Breast epithelium (tissue), 4 donors: ENCODE measurements around the gene ATG10. TPM values are rescaled to one million over a fixed set of nuclear protein-coding genes. Genes with fewer than 3 reads are reported as not detected.

Source experiments
- DNase-seq, 2 donors: peaks; one replicate each; pipeline ENCODE4 v3.0.0-alpha.2; 2019; ENCODE audit warnings: low spot score in 2 of 2
- H3K27ac ChIP-seq, 2 donors: fragments of 200-600 bp; sonication (generic) in 1 of 2; one replicate each; pipeline ENCODE4 v1.5.1; 2016 to 2019; ENCODE audit warnings: mild to moderate bottlenecking in 1 of 2
- H3K27me3 ChIP-seq, 2 donors: fragments of 200-600 bp; sonication (generic) in 1 of 2; one replicate each; pipeline versions ENCODE4 v1.5.1 to v1.6.0; 2017 to 2019; ENCODE audit warnings: control low read depth in 1 of 2, mild to moderate bottlenecking in 1 of 2
- H3K36me3 ChIP-seq: fragments of 200-600 bp; one replicate; pipeline ENCODE4 v1.5.1; 2019
- H3K4me1 ChIP-seq, 2 donors: fragments of 200-600 bp; sonication (generic); one replicate each; pipeline ENCODE4 v1.5.1; 2016 to 2019; ENCODE audit warnings: control low read depth in 1 of 2
- H3K4me3 ChIP-seq, 3 donors: fragments of 200-600 bp; sonication (generic); 1 replicate in 2 of 3; 2 replicates in 1 of 3; pipeline ENCODE4 v1.5.1; 2016 to 2019; ENCODE audit warnings: mild to moderate bottlenecking in 3 of 3, moderate library complexity in 2 of 3
- H3K9me3 ChIP-seq, 2 donors: fragments of 200-600 bp; sonication (generic) in 1 of 2; one replicate each; pipeline ENCODE4 v1.5.1; 2016 to 2019; ENCODE audit warnings: control low read depth in 1 of 2
- POLR2A ChIP-seq: fragments of 450-650 bp; IDR thresholded peaks from one replicate; pipeline ENCODE4 v1.6.1; 2016; ENCODE audit warnings: antibody characterized with exemption, mild to moderate bottlenecking, moderate library complexity
- POLR2AphosphoS5 ChIP-seq, 3 donors: sonication (generic); formaldehyde crosslinking; IDR thresholded peaks; one replicate each; pipeline ENCODE4 v1.6.1; 2017; ENCODE audit warnings: antibody characterized with exemption in 3 of 3
- intact Hi-C: fragments of 100-400 bp; cut with DNase I; formaldehyde crosslinking; loops from one replicate; pipeline ENCODE4 v1.15.1; 2023; ENCODE audit warnings: low total_unique reads
- total RNA-seq, 3 donors: library from RNA; depleted of rRNA; stranded (reverse); fragments of >200 nt; gene quantifications; one replicate each; pipeline ENCODE4 v1.1.0, GENCODE V29; 2016
- TF ChIP-seq, protein P1 (sequence below), 3 donors: fragments of 450-650 bp; IDR thresholded peaks; one replicate each; pipeline ENCODE4 v1.5.1; 2016 to 2017; ENCODE audit warnings: antibody characterized with exemption in 3 of 3, mild to moderate bottlenecking in 3 of 3, moderate library complexity in 3 of 3

Gene ATG10
- total RNA-seq, 3 donors from 2014 or later = 5.2 to 9.2 (median 6.6) TPM

DNA sequence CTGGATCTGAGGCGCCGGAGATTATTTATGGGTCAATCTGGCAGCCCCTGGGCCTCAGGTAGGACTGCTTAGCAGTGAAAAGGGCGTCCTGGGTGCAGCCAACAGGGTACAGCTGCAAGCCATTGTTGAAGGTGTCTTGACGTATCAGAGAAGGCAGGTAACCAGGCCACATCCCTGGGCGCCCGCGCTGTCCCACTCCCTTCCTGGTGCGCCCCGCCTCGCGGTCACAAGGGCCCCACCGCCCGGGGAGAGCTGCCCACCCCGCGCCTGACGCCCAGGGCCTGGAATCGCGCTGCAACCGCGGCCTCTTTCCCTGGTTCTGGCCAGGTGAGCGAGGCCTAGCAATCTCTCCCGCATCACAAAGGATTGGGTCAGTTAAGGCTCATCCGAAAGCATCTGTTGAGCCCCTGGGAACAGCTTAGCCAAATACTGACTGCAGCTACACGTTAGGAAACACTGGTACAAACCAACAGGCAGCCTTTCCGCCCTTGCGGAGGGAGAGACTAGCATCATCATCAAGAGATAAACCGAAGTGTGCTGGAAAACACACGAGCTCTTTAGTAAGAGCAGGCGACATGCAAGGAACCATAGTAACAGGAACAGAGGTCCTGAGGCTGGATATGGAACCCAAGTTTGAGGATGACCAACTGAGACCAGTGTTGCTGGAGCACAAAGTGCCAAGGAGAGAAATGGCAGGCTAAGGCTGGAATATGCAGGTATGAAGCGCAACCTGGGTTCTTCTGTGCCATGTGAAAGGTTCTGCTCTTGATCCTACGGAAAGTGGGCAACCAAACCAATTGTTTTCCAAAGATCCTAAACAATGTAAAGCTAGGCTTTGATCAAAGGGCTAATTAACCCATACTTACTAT is 302.8 kb downstream of the ATG10 start:
- intact Hi-C loops = no loop called here
- Histone ChIP-seq H3K27ac (no peak overlapping the region), H3K36me3 (no peaks in the 10 kb centered on the region), H3K9me3 (no peaks in the 10 kb centered on the region), H3K4me3 (no peak overlapping the region), H3K27me3 (no peaks in the 10 kb centered on the region), H3K4me1 (no peaks in the 10 kb centered on the region)
- no peak for DNase-seq
- TF ChIP-seq POLR2A (no peak), POLR2AphosphoS5 (IDR thresholded peaks at IDR 0.05) (no peak)
- TF ChIP-seq, protein P1, sequence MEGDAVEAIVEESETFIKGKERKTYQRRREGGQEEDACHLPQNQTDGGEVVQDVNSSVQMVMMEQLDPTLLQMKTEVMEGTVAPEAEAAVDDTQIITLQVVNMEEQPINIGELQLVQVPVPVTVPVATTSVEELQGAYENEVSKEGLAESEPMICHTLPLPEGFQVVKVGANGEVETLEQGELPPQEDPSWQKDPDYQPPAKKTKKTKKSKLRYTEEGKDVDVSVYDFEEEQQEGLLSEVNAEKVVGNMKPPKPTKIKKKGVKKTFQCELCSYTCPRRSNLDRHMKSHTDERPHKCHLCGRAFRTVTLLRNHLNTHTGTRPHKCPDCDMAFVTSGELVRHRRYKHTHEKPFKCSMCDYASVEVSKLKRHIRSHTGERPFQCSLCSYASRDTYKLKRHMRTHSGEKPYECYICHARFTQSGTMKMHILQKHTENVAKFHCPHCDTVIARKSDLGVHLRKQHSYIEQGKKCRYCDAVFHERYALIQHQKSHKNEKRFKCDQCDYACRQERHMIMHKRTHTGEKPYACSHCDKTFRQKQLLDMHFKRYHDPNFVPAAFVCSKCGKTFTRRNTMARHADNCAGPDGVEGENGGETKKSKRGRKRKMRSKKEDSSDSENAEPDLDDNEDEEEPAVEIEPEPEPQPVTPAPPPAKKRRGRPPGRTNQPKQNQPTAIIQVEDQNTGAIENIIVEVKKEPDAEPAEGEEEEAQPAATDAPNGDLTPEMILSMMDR (IDR thresholded peaks at IDR 0.05) = no peak

DNA sequence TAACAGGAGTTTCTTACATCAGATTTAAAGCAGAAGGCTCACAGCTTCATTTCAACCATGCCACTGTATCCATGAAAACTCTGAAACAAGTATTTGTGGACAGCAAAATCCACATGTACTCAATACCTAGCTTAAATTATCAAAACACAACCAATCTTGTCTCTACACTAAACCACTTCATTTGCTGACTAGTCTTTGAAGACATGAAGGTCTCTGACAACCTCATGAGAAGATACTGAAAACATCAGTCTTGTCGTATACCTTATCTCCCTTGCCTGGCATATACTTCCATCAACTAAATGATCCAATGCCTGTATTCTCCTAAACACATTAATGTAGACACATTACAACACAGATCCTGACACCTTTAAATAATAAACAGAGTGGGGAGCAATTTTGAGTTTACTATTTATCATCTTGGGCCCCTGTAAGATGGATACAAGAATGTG is 303.4 kb downstream of the ATG10 start:
- no peaks in the 10 kb centered on the region for H3K36me3 ChIP-seq
- TF ChIP-seq, protein P1 (IDR thresholded peaks at IDR 0.05) = no peak
- TF ChIP-seq POLR2A (no peak), POLR2AphosphoS5 (IDR thresholded peaks at IDR 0.05) (no peak)
- H3K27ac ChIP-seq = no peak overlapping the region
- DNase-seq = no peak
- no peaks in the 10 kb centered on the region for H3K9me3 ChIP-seq
- intact Hi-C loops = no loop called here
- H3K4me3 ChIP-seq = no peak overlapping the region
- H3K4me1 ChIP-seq = no peaks in the 10 kb centered on the region
- H3K27me3 ChIP-seq = no peaks in the 10 kb centered on the region

DNA sequence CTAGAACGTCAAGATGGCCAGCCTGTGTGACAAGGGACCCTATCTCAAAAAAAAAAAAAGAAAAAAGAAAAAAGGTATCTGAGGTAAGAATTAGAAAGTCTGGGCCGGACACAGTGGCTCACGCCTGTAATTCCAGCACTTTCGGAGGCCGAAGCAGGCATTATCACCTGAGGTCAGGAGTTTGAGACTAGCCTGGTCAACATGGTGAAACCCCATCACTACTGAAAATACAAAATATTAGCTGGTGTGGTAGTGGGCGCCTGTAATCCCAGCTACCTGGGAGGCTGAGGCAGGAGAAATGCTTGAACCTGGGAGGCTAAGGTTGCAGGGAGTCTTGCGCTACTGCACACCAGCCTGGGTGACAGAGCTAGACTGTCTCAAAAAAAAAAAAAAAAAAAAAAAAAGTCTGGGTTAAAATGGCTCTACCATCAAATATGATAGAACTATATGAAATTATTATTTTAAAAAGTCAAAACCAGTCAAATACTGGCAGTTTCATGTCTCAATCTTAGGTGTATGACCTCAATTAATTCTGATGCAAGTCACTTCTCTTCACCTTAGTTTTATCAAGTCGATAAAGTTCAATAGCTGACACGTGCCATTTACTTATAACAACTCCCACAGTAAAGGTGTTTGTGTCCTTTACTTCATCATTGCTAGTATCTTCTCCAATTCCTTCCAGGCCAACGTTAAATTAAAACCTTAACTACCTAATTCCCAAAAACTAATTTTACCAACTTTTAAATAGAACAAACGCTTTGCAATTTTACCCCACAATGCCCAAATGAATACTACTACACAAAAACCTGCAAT is 305.2 kb downstream of the ATG10 start:
- no peaks in the 10 kb centered on the region for H3K9me3 ChIP-seq
- TF ChIP-seq, protein P1 (IDR thresholded peaks at IDR 0.05) = no peak
- TF ChIP-seq POLR2A (no peak), POLR2AphosphoS5 (IDR thresholded peaks at IDR 0.05) (no peak)
- no peak for DNase-seq
- peak overlapping the region; percentile 82 to 89 (median 85) for H3K4me3 ChIP-seq
- no peaks in the 10 kb centered on the region for H3K4me1 ChIP-seq
- no peaks in the 10 kb centered on the region for H3K36me3 ChIP-seq
- H3K27me3 ChIP-seq = no peaks in the 10 kb centered on the region
- H3K27ac ChIP-seq = peak overlapping the region in 1 of 2 donors; percentile 88
- intact Hi-C loops = no loop called here

DNA sequence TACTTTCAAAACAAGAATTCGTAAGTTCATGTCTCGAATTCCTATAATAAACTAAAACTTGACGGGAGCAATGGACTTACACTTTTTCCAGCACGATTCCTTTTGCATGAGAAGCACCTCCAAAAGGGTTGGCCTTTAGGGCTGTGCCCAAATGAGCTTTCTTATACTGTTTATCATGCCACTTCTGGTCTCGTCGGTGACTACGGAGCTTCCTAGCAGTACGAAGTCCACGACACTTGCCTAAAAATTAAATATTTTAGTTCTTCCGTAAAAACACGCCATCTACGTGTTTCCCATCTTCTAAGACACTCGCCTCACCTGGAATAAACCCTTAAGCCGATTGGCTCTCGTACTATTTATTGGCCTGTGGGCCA is 305.8 kb downstream of the ATG10 start:
- H3K27ac ChIP-seq = peak overlapping the region; percentile 85 to 88

More for the DNA sequence above, 305.8 kb downstream of the ATG10 start:
- H3K4me1 ChIP-seq = no peaks in the 10 kb centered on the region
- H3K27me3 ChIP-seq = no peaks in the 10 kb centered on the region
- H3K9me3 ChIP-seq = no peaks in the 10 kb centered on the region
- TF ChIP-seq POLR2AphosphoS5 (IDR thresholded peaks at IDR 0.05) (no peak), POLR2A (no peak)
- TF ChIP-seq, protein P1 (IDR thresholded peaks at IDR 0.05) = no peak
- no peak for DNase-seq
- intact Hi-C loops = no loop called here
- peak overlapping the region; percentile 82 to 89 (median 85) for H3K4me3 ChIP-seq
- no peaks in the 10 kb centered on the region for H3K36me3 ChIP-seq
